ENCODE results near the gene ATP8A2.

The ATP8A2 gene

GRCh38 chr13:25761041-25761440 lies 389.3 kb downstream of the ATP8A2 start:
- TF ChIP-seq CTCF (IDR thresholded peaks at IDR 0.05), result no peak
- Histone ChIP-seq H3K27ac (no peak overlapping the region), H3K4me3 (no peak overlapping the region)
- DNase-seq (ENCODE audit: low spot score), result no peak

GRCh38 chr13:25762281-25762680 lies 390.5 kb downstream of the ATP8A2 start:
- Histone ChIP-seq H3K4me3 (no peak overlapping the region), H3K27ac (no peak overlapping the region)
- TF ChIP-seq CTCF (IDR thresholded peaks at IDR 0.05), result no peak
- DNase-seq (ENCODE audit: low spot score), result no peak

- Histone ChIP-seq H3K27ac (no peak overlapping the region), H3K4me3 (no peak overlapping the region)
- TF ChIP-seq CTCF (IDR thresholded peaks at IDR 0.05), result no peak
- no peak for DNase-seq (ENCODE audit: low spot score)
These were observed 391.1 kb downstream of the ATP8A2 start for GRCh38 chr13:25762795-25763377.

GRCh38 chr13:25764378-25764777 lies 392.6 kb downstream of the ATP8A2 start:
- no peak overlapping the region for H3K27ac ChIP-seq
- no peak for TF ChIP-seq CTCF (IDR thresholded peaks at IDR 0.05)
- H3K4me3 ChIP-seq, result no peak overlapping the region
- no peak for DNase-seq (ENCODE audit: low spot score)

GRCh38 chr13:25765266-25765665 lies 393.5 kb downstream of the ATP8A2 start:
- Histone ChIP-seq H3K27ac (no peak overlapping the region), H3K4me3 (no peak overlapping the region)
- DNase-seq (ENCODE audit: low spot score), result no peak
- no peak for TF ChIP-seq CTCF (IDR thresholded peaks at IDR 0.05)

- no peak overlapping the region for H3K4me3 ChIP-seq
- TF ChIP-seq CTCF (IDR thresholded peaks at IDR 0.05), result no peak
- DNase-seq (ENCODE audit: low spot score), result no peak
These were observed 394.8 kb downstream of the ATP8A2 start for GRCh38 chr13:25766576-25766975.

GRCh38 chr13:25766991-25767390 lies 395.2 kb downstream of the ATP8A2 start:
- TF ChIP-seq CTCF (IDR thresholded peaks at IDR 0.05), result no peak
- no peak overlapping the region for H3K4me3 ChIP-seq
- no peak for DNase-seq (ENCODE audit: low spot score)
- H3K27ac ChIP-seq, result no peak overlapping the region

More at GRCh38 chr13:25766576-25766975, 394.8 kb downstream of the ATP8A2 start:
- H3K27ac ChIP-seq, result no peak overlapping the region

All from coronary artery (tissue), 2 donors.